Neural crest cell (in vitro differentiated cells): ENCODE measurements around the gene PDLIM4. TPM values are rescaled to one million over a fixed set of nuclear protein-coding genes. Genes with fewer than 3 reads are reported as not detected.

ENCODE experiments used
- DNase-seq: peaks from one replicate; pipeline ENCODE4 v3.0.0; 2021; ENCODE audit warnings: low read depth, mixed read lengths, low spot score
- H3K27ac Mint-ChIP-seq: one replicate; pipeline ENCODE4 v1.8.0; 2021; ENCODE audit warnings: mild to moderate bottlenecking, mixed read lengths; ENCODE audit not compliant: unreplicated experiment
- H3K27me3 Mint-ChIP-seq: 2 replicates; pipeline ENCODE4 v1.8.0; 2021; ENCODE audit warnings: low read depth, mild to moderate bottlenecking, mixed read lengths
- H3K36me3 Mint-ChIP-seq: 2 replicates; pipeline ENCODE4 v1.8.0; 2021; ENCODE audit warnings: low read depth, mild to moderate bottlenecking, mixed read lengths
- H3K4me1 Mint-ChIP-seq: 2 replicates; pipeline ENCODE4 v1.8.0; 2021; ENCODE audit warnings: mixed read lengths
- H3K4me3 Mint-ChIP-seq: one replicate; pipeline ENCODE4 v1.8.0; 2021; ENCODE audit warnings: mild to moderate bottlenecking, mixed read lengths
- H3K9me3 Mint-ChIP-seq: 2 replicates; pipeline ENCODE4 v1.8.0; 2021; ENCODE audit warnings: mixed read lengths
- CTCF ChIP-seq: fragments of 200-600 bp; sonication (generic); conservative IDR thresholded peaks from 2 replicates; pipeline ENCODE4 v1.5.0; 2021; ENCODE audit warnings: antibody characterized with exemption, mild to moderate bottlenecking
- total RNA-seq: library from RNA; stranded (reverse); gene quantifications from 2 replicates; pipeline ENCODE4 v1.2.1, GENCODE V29; 2021

PDLIM4 gene
- total RNA-seq, 1 donor from 2014 or later = 38.0 TPM

GRCh38 chr5:132277971-132278853 is 20.7 kb downstream of the PDLIM4 start:
- H3K27me3 Mint-ChIP-seq = no peaks in the 10 kb centered on the region
- H3K9me3 Mint-ChIP-seq = peaks cover under 1% of the 10 kb centered on the region
- TF ChIP-seq CTCF = no peak
- peak overlapping the region; percentile 10 for H3K27ac Mint-ChIP-seq
- H3K36me3 Mint-ChIP-seq = no peaks in the 10 kb centered on the region
- DNase-seq = no peak
- peaks cover 37% of the 10 kb centered on the region for H3K4me1 Mint-ChIP-seq
- peak overlapping the region; percentile 7 for H3K4me3 Mint-ChIP-seq

DNA sequence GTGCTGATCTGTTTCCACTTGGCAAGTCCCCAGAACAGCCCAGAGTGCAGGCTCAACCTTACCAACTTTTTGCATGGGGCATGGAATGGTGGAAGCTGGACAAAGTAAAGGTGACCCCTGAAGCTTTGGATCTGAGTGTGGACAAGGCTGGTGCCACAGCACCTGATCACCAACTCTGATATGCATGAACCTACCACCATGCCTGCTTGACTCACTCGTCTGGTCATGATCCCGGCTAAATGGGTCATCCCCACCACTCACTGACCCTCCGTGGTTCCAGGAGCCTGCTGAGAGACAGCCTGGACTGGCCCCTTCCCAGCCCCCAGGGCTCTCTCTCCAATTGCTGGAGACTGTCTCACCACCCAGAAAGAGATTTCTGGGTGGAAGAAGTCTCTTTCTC is 22.3 kb downstream of the PDLIM4 start:
- no peak for DNase-seq
- Mint-ChIP-seq H3K4me3 (no peak overlapping the region), H3K27ac (no peak overlapping the region), H3K9me3 (peaks cover 3% of the 10 kb centered on the region), H3K4me1 (peaks cover 31% of the 10 kb centered on the region), H3K36me3 (no peaks in the 10 kb centered on the region), H3K27me3 (no peaks in the 10 kb centered on the region)
- TF ChIP-seq CTCF = no peak

- DNase-seq = no peak
- Mint-ChIP-seq H3K4me3 (no peak overlapping the region), H3K27ac (no peak overlapping the region)
These were observed 23.1 kb downstream of the PDLIM4 start for GRCh38 chr5:132280371-132281240.

GRCh38 chr5:132281856-132282614 is 24.5 kb downstream of the PDLIM4 start:
- Mint-ChIP-seq H3K27me3 (no peaks in the 10 kb centered on the region), H3K27ac (no peak overlapping the region), H3K4me3 (no peak overlapping the region), H3K36me3 (no peaks in the 10 kb centered on the region), H3K4me1 (peaks cover 26% of the 10 kb centered on the region), H3K9me3 (peaks cover 3% of the 10 kb centered on the region)
- no peak for TF ChIP-seq CTCF
- no peak for DNase-seq

More at GRCh38 chr5:132280371-132281240, 23.1 kb downstream of the PDLIM4 start:
- Mint-ChIP-seq H3K27me3 (no peaks in the 10 kb centered on the region), H3K9me3 (peaks cover 3% of the 10 kb centered on the region), H3K4me1 (peaks cover 31% of the 10 kb centered on the region), H3K36me3 (no peaks in the 10 kb centered on the region)
- no peak for TF ChIP-seq CTCF

GRCh38 chr5:132283423-132284043 is 26.0 kb downstream of the PDLIM4 start:
- Mint-ChIP-seq H3K9me3 (peaks cover 3% of the 10 kb centered on the region), H3K4me3 (no peak overlapping the region), H3K4me1 (peaks cover 13% of the 10 kb centered on the region), H3K36me3 (no peaks in the 10 kb centered on the region), H3K27ac (no peak overlapping the region), H3K27me3 (no peaks in the 10 kb centered on the region)
- TF ChIP-seq CTCF = peak; percentile 60
- no peak for DNase-seq
